Activated T-helper 17 cell treated with anti-CD3 and anti-CD28 coated beads, Interleukin-2, amount 50 U/mL, for 72 hours (primary cell): Measurements from ENCODE around the gene ZNF366. TPM values are rescaled to one million over a fixed set of nuclear protein-coding genes. Genes with fewer than 3 reads are reported as not detected.

Source experiments
- ATAC-seq: fragments of 150-1000 bp; cut with Tn5 transposase; replicated peaks from 2 replicates; pipeline ENCODE4 v1.10.0; 2021; ENCODE audit warnings: mild to moderate bottlenecking, moderate library complexity
- H3K27ac Mint-ChIP-seq: one replicate; pipeline ENCODE4 v1.8.0; 2022; ENCODE audit warnings: mixed read lengths
- H3K27me3 Mint-ChIP-seq: one replicate; pipeline ENCODE4 v1.8.0; 2022; ENCODE audit warnings: mixed read lengths
- H3K36me3 Mint-ChIP-seq: one replicate; pipeline ENCODE4 v1.8.0; 2022; ENCODE audit warnings: low read depth, mild to moderate bottlenecking, mixed read lengths
- H3K4me1 Mint-ChIP-seq: one replicate; pipeline ENCODE4 v1.8.0; 2022; ENCODE audit warnings: mixed read lengths
- H3K4me3 Mint-ChIP-seq: one replicate; pipeline ENCODE4 v1.8.0; 2022; ENCODE audit warnings: mild to moderate bottlenecking, mixed read lengths
- H3K9me3 Mint-ChIP-seq: one replicate; pipeline ENCODE4 v1.8.0; 2022; ENCODE audit warnings: mixed read lengths
- total RNA-seq, 2 donors: library from RNA; stranded (reverse); gene quantifications; one replicate each; pipeline ENCODE4 v1.2.3, GENCODE V29; 2022

ZNF366 gene
- total RNA-seq, 2 donors from 2014 or later, result not detected

DNA sequence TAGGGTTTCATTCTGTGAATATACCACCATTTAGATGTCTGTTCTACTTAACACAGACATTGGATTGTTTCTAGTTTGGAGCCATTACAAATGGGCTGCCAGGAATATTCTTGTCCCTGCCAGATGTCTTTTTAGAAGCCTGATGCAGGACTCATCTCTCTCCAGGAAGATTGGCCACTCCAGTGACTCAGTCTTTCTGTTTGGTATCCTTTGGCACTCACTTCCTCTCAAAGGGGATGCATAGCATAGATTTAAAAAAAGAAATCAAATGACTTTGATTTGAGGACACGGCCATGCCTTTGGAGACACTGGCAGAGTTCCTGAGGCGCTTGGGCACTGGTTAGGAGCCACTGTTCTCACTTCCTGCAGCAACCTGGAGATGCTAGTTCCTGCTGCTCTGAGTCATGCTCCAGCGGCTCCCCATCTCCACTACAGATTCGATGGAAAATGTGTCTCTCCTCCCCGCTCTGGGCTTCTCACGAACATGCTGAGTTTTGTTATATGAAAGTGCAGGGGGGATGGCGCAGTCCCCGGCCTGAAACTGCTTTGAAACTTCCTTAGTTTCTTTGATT is 3.5 kb upstream of the ZNF366 start:
- no peak for ATAC-seq
- Mint-ChIP-seq H3K27me3 (peaks cover 22% of the 10 kb centered on the region), H3K4me1 (no peaks in the 10 kb centered on the region), H3K4me3 (no peak overlapping the region), H3K36me3 (no peaks in the 10 kb centered on the region), H3K27ac (no peak overlapping the region), H3K9me3 (no peaks in the 10 kb centered on the region)

DNA sequence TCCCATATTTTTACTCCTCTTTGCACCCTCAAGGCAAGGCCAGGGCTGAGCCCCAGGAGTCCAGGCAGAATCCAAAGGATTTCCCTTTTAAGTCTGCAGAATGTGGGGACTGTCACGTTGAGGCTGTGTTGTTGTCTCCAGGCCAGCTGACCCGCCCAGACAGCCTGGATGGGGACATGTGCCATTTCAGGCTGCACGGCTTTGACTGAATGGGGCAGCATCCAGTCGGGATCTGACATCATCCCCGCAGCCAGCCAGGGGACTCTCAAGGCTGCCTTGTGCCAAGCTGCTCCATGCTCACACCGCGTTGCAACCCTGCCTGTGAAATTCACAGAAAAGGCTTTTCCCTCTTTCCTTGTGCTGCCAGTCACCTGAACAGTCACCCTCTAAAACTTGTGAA is 2.2 kb upstream of the ZNF366 start:
- H3K27me3 Mint-ChIP-seq, result peaks cover 23% of the 10 kb centered on the region
- no peaks in the 10 kb centered on the region for H3K4me1 Mint-ChIP-seq
- no peak for ATAC-seq
- no peak overlapping the region for H3K4me3 Mint-ChIP-seq
- no peaks in the 10 kb centered on the region for H3K36me3 Mint-ChIP-seq
- H3K9me3 Mint-ChIP-seq, result no peaks in the 10 kb centered on the region
- no peak overlapping the region for H3K27ac Mint-ChIP-seq

- Mint-ChIP-seq H3K4me1 (no peaks in the 10 kb centered on the region), H3K27ac (no peak overlapping the region)
- ATAC-seq, result no peak
Observed at GRCh38 chr5:72508241-72509170, 1.3 kb upstream of the ZNF366 start.

DNA sequence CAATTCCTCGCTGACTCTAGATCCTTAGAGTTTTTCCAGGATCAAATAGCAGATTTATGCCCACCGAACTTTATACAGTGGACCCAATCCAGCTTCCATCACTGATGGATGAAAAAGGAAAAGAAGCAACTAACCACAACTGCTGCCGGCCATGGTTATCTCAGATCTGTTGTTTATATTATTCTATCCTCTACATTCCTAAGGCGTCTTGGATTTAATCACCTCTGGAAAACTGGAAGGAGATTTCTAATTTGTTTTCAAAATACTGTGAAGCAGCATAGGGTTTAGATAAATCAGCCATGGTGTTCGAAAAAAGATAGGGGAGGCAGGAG is 663 bp upstream of the ZNF366 start:
- no peaks in the 10 kb centered on the region for H3K9me3 Mint-ChIP-seq
- H3K27me3 Mint-ChIP-seq, result peaks cover 31% of the 10 kb centered on the region
- H3K27ac Mint-ChIP-seq, result no peak overlapping the region
- no peak for ATAC-seq
- no peaks in the 10 kb centered on the region for H3K4me1 Mint-ChIP-seq
- no peak overlapping the region for H3K4me3 Mint-ChIP-seq
- no peaks in the 10 kb centered on the region for H3K36me3 Mint-ChIP-seq

More at GRCh38 chr5:72508241-72509170, 1.3 kb upstream of the ZNF366 start:
- Mint-ChIP-seq H3K27me3 (peaks cover 28% of the 10 kb centered on the region), H3K9me3 (no peaks in the 10 kb centered on the region), H3K4me3 (no peak overlapping the region), H3K36me3 (no peaks in the 10 kb centered on the region)

DNA sequence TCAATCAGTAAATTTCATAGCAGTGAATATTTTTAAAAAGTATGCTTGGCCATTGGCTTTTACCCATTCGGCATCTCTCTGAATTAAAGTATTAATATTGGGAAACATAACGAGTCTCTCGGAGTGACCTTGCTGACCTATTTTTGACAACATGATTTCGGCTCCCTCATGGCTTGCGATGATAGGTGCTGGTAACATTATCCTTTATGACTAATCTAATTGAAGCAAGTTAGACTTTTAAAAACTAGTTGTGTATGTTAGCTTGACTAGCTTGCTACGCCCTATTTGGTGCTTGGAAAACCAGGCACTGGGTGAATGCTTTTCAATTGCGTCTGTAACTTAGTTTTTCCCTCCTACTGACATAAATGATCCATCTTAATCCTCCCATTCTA is 1.1 kb downstream of the ZNF366 start:
- Mint-ChIP-seq H3K36me3 (no peaks in the 10 kb centered on the region), H3K27ac (no peak overlapping the region), H3K4me3 (no peak overlapping the region), H3K27me3 (peaks cover 29% of the 10 kb centered on the region), H3K4me1 (no peaks in the 10 kb centered on the region), H3K9me3 (no peaks in the 10 kb centered on the region)
- no peak for ATAC-seq

- Mint-ChIP-seq H3K9me3 (no peaks in the 10 kb centered on the region), H3K27ac (no peak overlapping the region), H3K4me1 (no peaks in the 10 kb centered on the region), H3K4me3 (no peak overlapping the region), H3K36me3 (no peaks in the 10 kb centered on the region), H3K27me3 (peaks cover 29% of the 10 kb centered on the region)
- no peak for ATAC-seq
Observed at GRCh38 chr5:72505539-72506157, 1.6 kb downstream of the ZNF366 start.

- no peak for ATAC-seq
- Mint-ChIP-seq H3K4me1 (no peaks in the 10 kb centered on the region), H3K36me3 (no peaks in the 10 kb centered on the region), H3K27ac (no peak overlapping the region), H3K27me3 (peaks cover 29% of the 10 kb centered on the region), H3K4me3 (no peak overlapping the region), H3K9me3 (no peaks in the 10 kb centered on the region)
Observed at GRCh38 chr5:72505016-72505415, 2.2 kb downstream of the ZNF366 start.

- no peaks in the 10 kb centered on the region for H3K9me3 Mint-ChIP-seq
- H3K4me1 Mint-ChIP-seq, result no peaks in the 10 kb centered on the region
- ATAC-seq, result no peak
- peaks cover 29% of the 10 kb centered on the region for H3K27me3 Mint-ChIP-seq
- H3K27ac Mint-ChIP-seq, result no peak overlapping the region
- no peaks in the 10 kb centered on the region for H3K36me3 Mint-ChIP-seq
- H3K4me3 Mint-ChIP-seq, result no peak overlapping the region
Observed at GRCh38 chr5:72503888-72504491, 3.2 kb downstream of the ZNF366 start.

DNA sequence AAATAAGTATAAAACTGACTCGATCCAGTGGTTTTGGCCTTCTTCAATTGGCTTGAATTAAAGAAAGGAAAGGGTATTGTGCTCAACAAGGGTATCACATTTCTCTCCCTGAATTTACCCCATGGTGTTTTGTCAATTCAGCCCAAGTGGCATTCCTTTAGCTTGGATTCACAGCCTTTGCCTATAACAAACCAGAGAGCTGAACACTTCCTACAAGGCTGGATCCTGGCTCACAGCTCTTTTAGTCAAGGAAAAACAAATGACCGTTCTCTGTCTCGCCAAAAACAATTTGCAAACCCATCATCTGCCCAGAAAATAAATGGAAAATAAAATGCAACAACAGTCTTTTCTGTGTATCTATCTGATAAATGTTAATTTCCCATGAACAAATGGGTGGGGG is 5.7 kb downstream of the ZNF366 start:
- H3K9me3 Mint-ChIP-seq, result no peaks in the 10 kb centered on the region
- no peaks in the 10 kb centered on the region for H3K36me3 Mint-ChIP-seq
- no peak overlapping the region for H3K27ac Mint-ChIP-seq
- peaks cover 31% of the 10 kb centered on the region for H3K27me3 Mint-ChIP-seq
- H3K4me1 Mint-ChIP-seq, result no peaks in the 10 kb centered on the region
- no peak overlapping the region for H3K4me3 Mint-ChIP-seq
- ATAC-seq, result no peak

- H3K27me3 Mint-ChIP-seq, result peaks cover 25% of the 10 kb centered on the region
- H3K4me3 Mint-ChIP-seq, result no peak overlapping the region
- no peaks in the 10 kb centered on the region for H3K4me1 Mint-ChIP-seq
- H3K9me3 Mint-ChIP-seq, result no peaks in the 10 kb centered on the region
- H3K27ac Mint-ChIP-seq, result no peak overlapping the region
- H3K36me3 Mint-ChIP-seq, result no peaks in the 10 kb centered on the region
- no peak for ATAC-seq
Observed at GRCh38 chr5:72499730-72500129, 7.5 kb downstream of the ZNF366 start.

DNA sequence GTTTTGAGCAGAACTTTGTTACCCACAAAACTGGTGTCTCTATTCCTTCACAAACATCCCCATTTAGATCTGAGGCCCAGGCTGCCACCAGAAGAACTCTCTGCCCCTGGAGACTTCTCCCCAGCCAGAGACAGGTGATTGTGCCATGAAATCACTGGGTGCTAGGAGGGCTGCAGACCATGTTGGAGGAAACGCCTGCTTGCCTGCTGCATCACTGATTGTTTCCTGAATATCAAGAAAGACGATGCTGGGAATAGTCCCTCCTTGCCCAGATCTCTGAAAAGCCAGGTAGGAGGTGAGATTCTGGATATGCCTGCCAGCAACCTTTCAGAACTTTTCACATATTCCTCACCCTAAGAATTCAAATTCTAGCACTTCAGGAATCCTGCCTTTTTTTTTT is 8.1 kb downstream of the ZNF366 start:
- no peak overlapping the region for H3K4me3 Mint-ChIP-seq
- no peaks in the 10 kb centered on the region for H3K9me3 Mint-ChIP-seq
- no peak for ATAC-seq
- H3K27ac Mint-ChIP-seq, result no peak overlapping the region
- H3K4me1 Mint-ChIP-seq, result no peaks in the 10 kb centered on the region
- H3K36me3 Mint-ChIP-seq, result no peaks in the 10 kb centered on the region
- peaks cover 24% of the 10 kb centered on the region for H3K27me3 Mint-ChIP-seq

DNA sequence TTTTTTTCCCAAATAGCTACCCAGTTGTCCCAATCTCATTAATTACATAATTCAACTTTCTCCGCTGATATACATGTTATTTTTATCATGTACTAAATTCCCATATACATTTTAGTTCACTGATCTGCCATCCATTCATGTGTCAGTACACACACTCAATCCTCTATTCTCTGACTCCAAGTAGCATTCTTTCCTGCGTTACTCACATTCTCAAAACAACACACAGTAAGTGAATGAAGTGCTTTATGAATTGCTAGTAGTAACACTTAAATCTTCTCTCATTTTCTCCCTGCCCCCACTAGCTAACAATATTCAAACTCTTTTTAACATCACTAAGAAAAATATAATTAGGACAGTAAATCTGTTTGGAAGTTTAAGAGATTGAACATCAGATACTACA is 8.9 kb downstream of the ZNF366 start:
- H3K4me3 Mint-ChIP-seq, result no peak overlapping the region
- H3K9me3 Mint-ChIP-seq, result no peaks in the 10 kb centered on the region
- no peaks in the 10 kb centered on the region for H3K4me1 Mint-ChIP-seq
- H3K27me3 Mint-ChIP-seq, result peaks cover 19% of the 10 kb centered on the region
- no peak for ATAC-seq
- H3K27ac Mint-ChIP-seq, result no peak overlapping the region
- H3K36me3 Mint-ChIP-seq, result no peaks in the 10 kb centered on the region

DNA sequence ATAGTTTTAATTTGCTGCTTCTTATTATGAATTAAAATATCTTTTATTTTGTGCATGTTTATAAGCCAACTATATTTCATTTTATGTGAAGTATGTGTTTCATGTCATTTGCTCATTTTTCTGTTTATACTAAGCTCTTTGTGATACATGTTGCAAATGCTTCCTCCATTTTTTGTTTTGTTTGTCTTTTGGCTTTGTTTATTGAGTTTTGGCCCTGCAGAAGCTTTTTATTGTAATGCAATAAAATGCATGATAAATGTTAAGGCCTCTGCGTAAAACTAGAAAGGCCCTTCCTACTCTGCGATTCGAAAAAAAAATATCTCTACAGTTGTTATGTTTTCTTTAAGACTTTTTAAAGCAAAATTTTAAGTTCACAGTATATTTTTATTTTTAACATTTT is 9.4 kb downstream of the ZNF366 start:
- H3K9me3 Mint-ChIP-seq, result no peaks in the 10 kb centered on the region
- peaks cover 16% of the 10 kb centered on the region for H3K27me3 Mint-ChIP-seq
- no peaks in the 10 kb centered on the region for H3K4me1 Mint-ChIP-seq
- H3K27ac Mint-ChIP-seq, result no peak overlapping the region
- no peaks in the 10 kb centered on the region for H3K36me3 Mint-ChIP-seq
- no peak for ATAC-seq
- no peak overlapping the region for H3K4me3 Mint-ChIP-seq

DNA sequence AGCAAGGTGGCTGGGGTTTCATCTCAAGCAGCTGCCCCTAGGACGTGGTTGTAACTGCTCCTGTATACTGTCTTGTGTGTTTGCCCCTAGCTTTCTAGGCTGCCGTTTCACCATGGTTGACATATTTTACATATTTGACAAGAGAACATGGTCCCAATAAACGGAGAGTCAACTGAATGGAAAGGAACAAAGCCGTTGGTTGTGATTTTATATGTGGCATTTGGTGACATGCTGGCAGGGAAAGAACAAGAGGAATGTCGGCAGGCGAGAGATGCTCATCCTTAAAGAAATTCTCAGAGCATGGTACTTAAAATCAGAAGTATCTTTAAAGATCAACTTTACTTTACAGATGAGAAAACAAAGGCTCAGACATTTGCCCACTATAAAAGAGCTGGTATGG is 11.8 kb downstream of the ZNF366 start:
- ATAC-seq, result no peak
- Mint-ChIP-seq H3K4me3 (no peak overlapping the region), H3K36me3 (no peaks in the 10 kb centered on the region), H3K9me3 (no peaks in the 10 kb centered on the region), H3K27me3 (peaks cover 12% of the 10 kb centered on the region), H3K27ac (no peak overlapping the region), H3K4me1 (no peaks in the 10 kb centered on the region)
